IPS-NIHi11 (cell line): ENCODE measurements around the gene AR.

Experiments
- DNase-seq: peaks from one replicate; pipeline ENCODE4 v3.0.0; 2012; ENCODE audit warnings: mixed read lengths, low spot score

The AR gene

GRCh38 chrX:67730296-67730695, 186.5 kb downstream of the AR start:
- no peak for DNase-seq

- no peak for DNase-seq
Measured at GRCh38 chrX:67731061-67731460, 187.2 kb downstream of the AR start.

- no peak for DNase-seq
Measured at GRCh38 chrX:67732864-67733263, 189.0 kb downstream of the AR start.

GRCh38 chrX:67734111-67734753, 190.4 kb downstream of the AR start:
- no peak for DNase-seq

GRCh38 chrX:67749536-67749935, 205.7 kb downstream of the AR start:
- DNase-seq = no peak

- no peak for DNase-seq
Measured at GRCh38 chrX:67750694-67751093, 206.9 kb downstream of the AR start.

- DNase-seq = no peak
Measured at GRCh38 chrX:67759018-67759417, 215.2 kb downstream of the AR start.

GRCh38 chrX:67777148-67777547, 233.3 kb downstream of the AR start:
- DNase-seq = no peak

GRCh38 chrX:67779099-67779498, 235.3 kb downstream of the AR start:
- no peak for DNase-seq
